ENCODE measurements around the gene MRPL10.
A peak's percentile ranks its signal among the peaks of the same experiment; 100 is the strongest.
"Not testable (repeated sequence)": the region's sequence is repeated elsewhere in the genome, so short reads cannot be mapped to it uniquely, and the experiment has no call there.

MRPL10 gene

DNA sequence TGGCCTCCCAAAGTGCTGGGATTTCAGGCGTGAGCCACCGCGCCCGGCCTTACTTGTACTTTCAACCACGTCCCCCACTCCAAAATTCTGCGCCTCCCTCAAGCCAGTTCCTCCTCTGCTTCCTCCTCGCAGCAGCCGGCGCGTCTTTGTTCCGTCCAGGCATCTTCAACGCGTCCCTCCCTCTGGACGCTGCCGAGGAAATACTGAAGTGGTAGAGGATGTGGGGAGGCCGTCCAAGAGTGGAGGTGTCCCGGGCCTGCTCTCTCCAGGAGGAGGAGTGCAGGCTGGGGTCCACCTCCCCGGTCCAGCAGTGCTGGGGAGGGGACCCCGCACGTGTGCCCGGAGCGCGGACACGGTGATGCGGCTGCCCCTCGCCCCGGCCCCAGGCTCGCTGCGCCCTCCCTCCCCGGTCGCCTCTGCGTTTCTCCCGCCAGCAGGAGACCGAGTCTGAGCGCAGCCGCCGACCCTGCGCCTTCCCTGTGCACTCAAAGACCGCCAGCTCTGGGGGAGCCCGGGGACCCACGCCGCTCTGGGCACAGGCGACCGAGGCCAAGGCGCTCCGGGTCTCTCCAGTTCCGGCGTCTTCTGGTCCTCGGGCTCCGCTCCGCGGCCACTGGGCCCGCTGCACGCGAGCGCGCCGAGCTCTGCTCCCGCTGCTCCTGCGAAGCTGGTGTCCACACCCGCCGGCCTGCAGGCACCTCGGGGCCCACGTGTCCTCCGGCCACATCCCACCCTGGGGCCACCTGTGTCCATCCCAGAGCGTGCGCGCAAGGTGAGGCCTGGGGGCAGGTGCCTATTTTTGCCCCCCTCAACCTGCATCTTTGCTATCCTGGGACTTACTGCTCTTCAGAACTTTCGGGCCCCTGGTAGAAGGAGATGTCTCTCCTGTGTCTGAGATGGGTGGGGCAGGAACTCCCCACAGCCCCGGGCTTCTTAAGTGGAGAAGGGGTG is 41.5 kb downstream of the MRPL10 start:
- no peak for DNase-seq

GRCh38 chr17:47785538-47786123 is 45.7 kb downstream of the MRPL10 start:
- no peak for DNase-seq

- DNase-seq: no peak
These were observed 49.9 kb downstream of the MRPL10 start for GRCh38 chr17:47781397-47781796.

GRCh38 chr17:47778184-47778635 is 53.1 kb downstream of the MRPL10 start:
- no peak for DNase-seq

DNA sequence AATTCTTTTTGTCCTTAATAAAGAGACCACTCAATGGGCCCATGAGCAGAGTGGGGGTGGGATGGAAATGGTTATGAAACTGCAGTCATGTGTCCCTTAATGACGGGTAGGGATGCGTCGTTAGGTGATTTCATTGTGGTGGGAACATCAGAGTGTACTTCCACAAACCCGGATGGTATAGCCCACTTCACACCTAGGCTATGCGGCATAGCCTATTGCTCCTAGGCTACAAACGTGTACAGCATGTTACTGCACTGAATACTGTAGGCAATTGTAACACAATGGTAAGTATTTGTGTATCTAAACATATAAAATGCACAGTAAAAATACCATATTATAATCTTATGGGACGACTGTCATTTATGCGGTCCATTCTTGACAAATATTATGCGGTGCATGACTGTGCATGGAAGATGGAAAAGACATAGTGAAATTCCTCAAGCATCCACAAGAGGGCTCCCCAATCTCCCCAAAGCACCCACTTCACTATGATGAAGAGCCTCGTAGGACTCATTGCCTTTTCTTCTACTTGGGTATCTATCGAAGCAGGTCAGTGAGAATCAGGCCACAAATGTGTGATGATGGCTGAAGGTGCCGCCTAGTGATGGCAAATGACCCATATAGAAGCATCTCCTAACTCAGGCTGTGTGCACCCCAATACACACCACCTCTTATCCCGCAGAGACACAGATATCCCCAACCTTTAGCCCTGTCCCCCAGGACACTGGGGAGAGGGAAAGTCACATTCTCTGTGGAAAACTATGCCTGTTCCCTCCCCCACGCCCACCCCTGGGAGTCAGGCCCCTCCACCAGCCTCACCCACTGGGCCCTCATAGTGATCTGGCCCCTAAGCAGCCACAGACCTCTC is 54.8 kb downstream of the MRPL10 start:
- peak; percentile 16 for DNase-seq

GRCh38 chr17:47774987-47775580 is 56.3 kb downstream of the MRPL10 start:
- DNase-seq: no peak

GRCh38 chr17:47774331-47774730 is 57.0 kb downstream of the MRPL10 start:
- DNase-seq: no peak

DNA sequence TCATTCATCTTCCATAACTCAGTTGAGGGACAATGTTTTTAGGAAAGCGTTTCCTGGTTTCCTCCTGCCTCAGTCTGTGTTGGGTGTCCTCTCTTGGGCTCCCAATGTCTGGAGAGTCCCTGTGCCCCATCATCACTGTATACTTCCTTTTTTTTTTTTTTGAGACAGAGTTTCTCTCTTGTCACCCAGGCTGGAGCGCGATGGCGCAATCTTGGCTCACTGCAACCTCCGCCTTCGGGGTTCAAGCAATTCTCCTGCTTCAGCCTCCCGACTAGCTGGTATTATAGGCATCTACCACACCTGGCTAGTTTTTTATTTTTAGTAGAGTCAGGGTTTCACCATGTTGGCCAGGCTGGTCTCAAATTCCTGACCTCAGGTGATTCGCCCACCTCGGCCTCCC is 57.7 kb downstream of the MRPL10 start:
- DNase-seq: not testable (repeated sequence)

Measured in effector CD4-positive, alpha-beta T cell (primary cell).